Central memory CD8-positive, alpha-beta T cell (primary cell): Measurements from ENCODE around the gene SSTR4.
"Not testable (repeated sequence)": the region's sequence is repeated elsewhere in the genome, so short reads cannot be mapped to it uniquely, and the experiment has no call there.

Experiments used
- ATAC-seq: fragments of 150-1000 bp; cut with Tn5 transposase; replicated peaks from 2 replicates; pipeline ENCODE4 v1.10.0; 2022; ENCODE audit warnings: mild to moderate bottlenecking, moderate FRiP score, moderate number of reproducible peaks; ENCODE audit not compliant: poor library complexity, severe bottlenecking; ENCODE audit errors: extremely low read depth
- DNase-seq, 2 donors: peaks; one replicate each; pipeline ENCODE4 v3.0.0; 2021; ENCODE audit warnings: low spot score in 2 of 2
- H3K27ac Mint-ChIP-seq: one replicate; pipeline ENCODE4 v1.8.0; 2022; ENCODE audit warnings: low read depth, mild to moderate bottlenecking, moderate library complexity, mixed read lengths
- H3K27me3 Mint-ChIP-seq: one replicate; pipeline ENCODE4 v1.8.0; 2022; ENCODE audit warnings: mixed read lengths
- H3K36me3 Mint-ChIP-seq: one replicate; pipeline ENCODE4 v1.8.0; 2022; ENCODE audit warnings: mild to moderate bottlenecking, moderate library complexity, mixed read lengths; ENCODE audit not compliant: insufficient read depth
- H3K4me1 Mint-ChIP-seq: one replicate; pipeline ENCODE4 v1.8.0; 2022; ENCODE audit warnings: mixed read lengths
- H3K4me3 Mint-ChIP-seq: one replicate; pipeline ENCODE4 v1.8.0; 2022; ENCODE audit warnings: mild to moderate bottlenecking, moderate library complexity, mixed read lengths
- H3K9me3 Mint-ChIP-seq: one replicate; pipeline ENCODE4 v1.8.0; 2022; ENCODE audit warnings: mixed read lengths

The SSTR4 gene

GRCh38 chr20:23034721-23035671, at the start of gene SSTR4:
Gene SSTR4 (plus strand): TSS chr20:23035312. CDS start chr20:23035484, 172 bp downstream.
- ATAC-seq = no peak
- Mint-ChIP-seq H3K27me3 (peaks cover 42% of the 10 kb centered on the region), H3K36me3 (peaks cover 2% of the 10 kb centered on the region), H3K9me3 (no peaks in the 10 kb centered on the region), H3K4me1 (no peaks in the 10 kb centered on the region), H3K27ac (no peak within 1 kb of the TSS), H3K4me3 (no peak within 1 kb of the TSS)
- DNase-seq = no peak

- Mint-ChIP-seq H3K9me3 (no peaks in the 10 kb centered on the region), H3K36me3 (peaks cover 2% of the 10 kb centered on the region), H3K27ac (no peak overlapping the region), H3K4me1 (no peaks in the 10 kb centered on the region), H3K4me3 (no peak overlapping the region), H3K27me3 (peaks cover 8% of the 10 kb centered on the region)
- no peak for DNase-seq
- no peak for ATAC-seq
Observed at GRCh38 chr20:22986601-22987000, 48.5 kb upstream of the SSTR4 start.

- H3K4me1 Mint-ChIP-seq, H3K36me3 Mint-ChIP-seq, H3K27me3 Mint-ChIP-seq, H3K4me3 Mint-ChIP-seq, H3K27ac Mint-ChIP-seq, H3K9me3 Mint-ChIP-seq, DNase-seq, ATAC-seq: not testable (repeated sequence)
Observed at GRCh38 chr20:22991424-22991823, 43.7 kb upstream of the SSTR4 start.

- H3K27me3 Mint-ChIP-seq = peaks cover 8% of the 10 kb centered on the region
- no peaks in the 10 kb centered on the region for H3K36me3 Mint-ChIP-seq
- no peak for ATAC-seq
- no peak for DNase-seq
- no peak overlapping the region for H3K4me3 Mint-ChIP-seq
- H3K27ac Mint-ChIP-seq = no peak overlapping the region
- no peaks in the 10 kb centered on the region for H3K9me3 Mint-ChIP-seq
- H3K4me1 Mint-ChIP-seq = no peaks in the 10 kb centered on the region
Observed at GRCh38 chr20:22993823-22994222, 41.3 kb upstream of the SSTR4 start.

GRCh38 chr20:22995923-22996322, 39.2 kb upstream of the SSTR4 start:
- Mint-ChIP-seq H3K27ac (no peak overlapping the region), H3K9me3 (no peaks in the 10 kb centered on the region), H3K36me3 (no peaks in the 10 kb centered on the region), H3K27me3 (peaks cover under 1% of the 10 kb centered on the region), H3K4me1 (no peaks in the 10 kb centered on the region), H3K4me3 (no peak overlapping the region)
- ATAC-seq (no peak), DNase-seq (no peak)

- no peak for DNase-seq
Observed at GRCh38 chr20:22998476-22998875, 36.6 kb upstream of the SSTR4 start.

GRCh38 chr20:22999756-23000155, 35.4 kb upstream of the SSTR4 start:
- Mint-ChIP-seq H3K9me3 (no peaks in the 10 kb centered on the region), H3K4me1 (no peaks in the 10 kb centered on the region), H3K27ac (no peak overlapping the region), H3K4me3 (no peak overlapping the region), H3K27me3 (no peaks in the 10 kb centered on the region), H3K36me3 (no peaks in the 10 kb centered on the region)
- DNase-seq = no peak
- ATAC-seq = no peak

More at GRCh38 chr20:22998476-22998875, 36.6 kb upstream of the SSTR4 start:
- H3K4me1 Mint-ChIP-seq = no peaks in the 10 kb centered on the region
- H3K27ac Mint-ChIP-seq = no peak overlapping the region
- no peak overlapping the region for H3K4me3 Mint-ChIP-seq
- ATAC-seq = no peak
- no peaks in the 10 kb centered on the region for H3K9me3 Mint-ChIP-seq
- no peaks in the 10 kb centered on the region for H3K36me3 Mint-ChIP-seq
- no peaks in the 10 kb centered on the region for H3K27me3 Mint-ChIP-seq

GRCh38 chr20:23000232-23000947, 34.7 kb upstream of the SSTR4 start:
- H3K4me3 Mint-ChIP-seq = no peak overlapping the region
- DNase-seq = no peak
- ATAC-seq = no peak
- H3K36me3 Mint-ChIP-seq = no peaks in the 10 kb centered on the region
- H3K27ac Mint-ChIP-seq = no peak overlapping the region
- H3K27me3 Mint-ChIP-seq = no peaks in the 10 kb centered on the region
- no peaks in the 10 kb centered on the region for H3K4me1 Mint-ChIP-seq
- no peaks in the 10 kb centered on the region for H3K9me3 Mint-ChIP-seq

- H3K4me3 Mint-ChIP-seq = no peak overlapping the region
- no peaks in the 10 kb centered on the region for H3K27me3 Mint-ChIP-seq
- H3K4me1 Mint-ChIP-seq = no peaks in the 10 kb centered on the region
- no peaks in the 10 kb centered on the region for H3K36me3 Mint-ChIP-seq
- ATAC-seq (no peak), DNase-seq (no peak)
- H3K9me3 Mint-ChIP-seq = no peaks in the 10 kb centered on the region
- no peak overlapping the region for H3K27ac Mint-ChIP-seq
Observed at GRCh38 chr20:23002276-23002675, 32.8 kb upstream of the SSTR4 start.

- no peaks in the 10 kb centered on the region for H3K4me1 Mint-ChIP-seq
- no peaks in the 10 kb centered on the region for H3K9me3 Mint-ChIP-seq
- H3K36me3 Mint-ChIP-seq = no peaks in the 10 kb centered on the region
- no peak overlapping the region for H3K27ac Mint-ChIP-seq
- H3K4me3 Mint-ChIP-seq = no peak overlapping the region
- DNase-seq (no peak), ATAC-seq (no peak)
- H3K27me3 Mint-ChIP-seq = no peaks in the 10 kb centered on the region
Observed at GRCh38 chr20:23003077-23003635, 32.0 kb upstream of the SSTR4 start.

GRCh38 chr20:23003881-23004460, 31.1 kb upstream of the SSTR4 start:
- Mint-ChIP-seq H3K9me3 (no peaks in the 10 kb centered on the region), H3K27me3 (no peaks in the 10 kb centered on the region), H3K4me1 (no peaks in the 10 kb centered on the region), H3K27ac (no peak overlapping the region), H3K4me3 (no peak overlapping the region), H3K36me3 (no peaks in the 10 kb centered on the region)
- DNase-seq (no peak), ATAC-seq (no peak)

- Mint-ChIP-seq H3K4me1 (no peaks in the 10 kb centered on the region), H3K36me3 (no peaks in the 10 kb centered on the region), H3K4me3 (no peak overlapping the region), H3K9me3 (no peaks in the 10 kb centered on the region), H3K27ac (no peak overlapping the region), H3K27me3 (peaks cover 9% of the 10 kb centered on the region)
- ATAC-seq (no peak), DNase-seq (no peak)
Observed at GRCh38 chr20:23005776-23006175, 29.3 kb upstream of the SSTR4 start.
